ENCODE data around the gene GPN3.
A peak's percentile ranks its signal among the peaks of the same experiment; 100 is the strongest.

GPN3 gene

DNA sequence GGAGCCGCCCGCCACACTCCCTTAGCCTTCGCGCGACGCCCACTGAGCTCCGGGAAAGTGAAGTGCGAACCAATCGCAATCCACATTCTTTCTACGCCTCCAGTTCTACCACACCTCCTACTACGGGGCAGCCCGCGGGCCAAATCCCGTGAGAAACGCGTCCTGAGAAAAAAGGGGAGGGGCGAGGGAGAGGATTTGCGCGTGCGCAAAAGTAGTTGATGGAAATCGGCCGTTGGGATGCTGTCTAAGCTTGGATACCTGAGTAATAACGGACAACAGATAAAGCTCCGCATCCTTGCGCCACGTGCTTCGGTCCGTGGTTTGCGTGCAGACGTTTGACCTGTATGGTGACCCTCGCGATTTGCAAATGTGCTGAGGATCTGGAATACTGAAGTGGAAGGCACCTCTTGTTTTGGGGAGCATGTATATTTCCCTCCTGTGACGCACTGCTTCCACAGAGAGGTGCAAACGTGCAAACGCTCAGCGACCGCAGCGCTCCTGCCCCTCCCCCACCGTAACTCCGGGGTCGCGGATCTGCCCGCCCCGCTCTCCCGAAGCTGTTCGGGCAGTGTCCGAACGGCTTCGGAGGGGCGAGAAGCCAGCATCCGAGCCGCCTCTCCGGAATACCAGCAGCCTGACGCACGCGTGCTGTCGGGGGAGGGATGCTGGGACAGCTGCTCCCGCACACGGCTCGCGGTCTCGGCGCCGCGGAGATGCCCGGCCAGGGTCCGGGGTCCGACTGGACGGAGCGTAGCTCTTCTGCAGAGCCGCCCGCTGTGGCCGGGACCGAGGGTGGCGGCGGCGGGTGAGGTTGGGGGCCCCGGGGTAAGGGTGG is at the start of gene GPN3, which contains the start of gene FAM216A:
GPN3 (minus strand) TSS at position 44 of the 835 bp plus-strand sequence. CDS start 54 bp downstream, outside the sequence.
FAM216A (plus strand) TSS at position 632 of the 835 bp plus-strand sequence; CDS start at position 663, 31 bp downstream.
- TF ChIP-seq EP300 (IDR thresholded peaks at IDR 0.05; ENCODE audit: borderline replicate concordance) (no peak), RAD21 (IDR thresholded peaks at IDR 0.05; ENCODE audit: low read depth) (no peak), CEBPB (IDR thresholded peaks at IDR 0.05) (no peak), YY1 (IDR thresholded peaks at IDR 0.05; ENCODE audit: low read depth) (peak; percentile 80), FOXM1 (IDR thresholded peaks at IDR 0.05; ENCODE audit: borderline replicate concordance, low read depth) (no peak), TEAD4 (IDR thresholded peaks at IDR 0.05) (peak; percentile 9; the same call in 1 of the 2 replicates), TCF12 (IDR thresholded peaks at IDR 0.05; ENCODE audit: low read depth) (peak; percentile 41), TAF1 (IDR thresholded peaks at IDR 0.05; ENCODE audit: low read depth) (peak; percentile 75), EGR1 (IDR thresholded peaks at IDR 0.05) (peak; percentile 58; the same call in 1 of the 2 replicates), CREB1 (IDR thresholded peaks at IDR 0.05; ENCODE audit: low read depth) (no peak; the same call in 1 of the 2 replicates), NFIC (IDR thresholded peaks at IDR 0.05) (0 out of 2 replicates have a peak, but pooled peaks have one; percentile 16), ZBTB7A (IDR thresholded peaks at IDR 0.05; ENCODE audit: low read depth) (no peak)
- TF ChIP-seq, protein P1, sequence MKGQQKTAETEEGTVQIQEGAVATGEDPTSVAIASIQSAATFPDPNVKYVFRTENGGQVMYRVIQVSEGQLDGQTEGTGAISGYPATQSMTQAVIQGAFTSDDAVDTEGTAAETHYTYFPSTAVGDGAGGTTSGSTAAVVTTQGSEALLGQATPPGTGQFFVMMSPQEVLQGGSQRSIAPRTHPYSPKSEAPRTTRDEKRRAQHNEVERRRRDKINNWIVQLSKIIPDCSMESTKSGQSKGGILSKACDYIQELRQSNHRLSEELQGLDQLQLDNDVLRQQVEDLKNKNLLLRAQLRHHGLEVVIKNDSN (IDR thresholded peaks at IDR 0.05) = peak; percentile 47
- TF ChIP-seq, protein P2, sequence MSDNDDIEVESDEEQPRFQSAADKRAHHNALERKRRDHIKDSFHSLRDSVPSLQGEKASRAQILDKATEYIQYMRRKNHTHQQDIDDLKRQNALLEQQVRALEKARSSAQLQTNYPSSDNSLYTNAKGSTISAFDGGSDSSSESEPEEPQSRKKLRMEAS (IDR thresholded peaks at IDR 0.05) = peak; percentile 93
- TF ChIP-seq, protein P3, sequence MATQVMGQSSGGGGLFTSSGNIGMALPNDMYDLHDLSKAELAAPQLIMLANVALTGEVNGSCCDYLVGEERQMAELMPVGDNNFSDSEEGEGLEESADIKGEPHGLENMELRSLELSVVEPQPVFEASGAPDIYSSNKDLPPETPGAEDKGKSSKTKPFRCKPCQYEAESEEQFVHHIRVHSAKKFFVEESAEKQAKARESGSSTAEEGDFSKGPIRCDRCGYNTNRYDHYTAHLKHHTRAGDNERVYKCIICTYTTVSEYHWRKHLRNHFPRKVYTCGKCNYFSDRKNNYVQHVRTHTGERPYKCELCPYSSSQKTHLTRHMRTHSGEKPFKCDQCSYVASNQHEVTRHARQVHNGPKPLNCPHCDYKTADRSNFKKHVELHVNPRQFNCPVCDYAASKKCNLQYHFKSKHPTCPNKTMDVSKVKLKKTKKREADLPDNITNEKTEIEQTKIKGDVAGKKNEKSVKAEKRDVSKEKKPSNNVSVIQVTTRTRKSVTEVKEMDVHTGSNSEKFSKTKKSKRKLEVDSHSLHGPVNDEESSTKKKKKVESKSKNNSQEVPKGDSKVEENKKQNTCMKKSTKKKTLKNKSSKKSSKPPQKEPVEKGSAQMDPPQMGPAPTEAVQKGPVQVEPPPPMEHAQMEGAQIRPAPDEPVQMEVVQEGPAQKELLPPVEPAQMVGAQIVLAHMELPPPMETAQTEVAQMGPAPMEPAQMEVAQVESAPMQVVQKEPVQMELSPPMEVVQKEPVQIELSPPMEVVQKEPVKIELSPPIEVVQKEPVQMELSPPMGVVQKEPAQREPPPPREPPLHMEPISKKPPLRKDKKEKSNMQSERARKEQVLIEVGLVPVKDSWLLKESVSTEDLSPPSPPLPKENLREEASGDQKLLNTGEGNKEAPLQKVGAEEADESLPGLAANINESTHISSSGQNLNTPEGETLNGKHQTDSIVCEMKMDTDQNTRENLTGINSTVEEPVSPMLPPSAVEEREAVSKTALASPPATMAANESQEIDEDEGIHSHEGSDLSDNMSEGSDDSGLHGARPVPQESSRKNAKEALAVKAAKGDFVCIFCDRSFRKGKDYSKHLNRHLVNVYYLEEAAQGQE (IDR thresholded peaks at IDR 0.05; ENCODE audit: low read depth) = no peak

DNA sequence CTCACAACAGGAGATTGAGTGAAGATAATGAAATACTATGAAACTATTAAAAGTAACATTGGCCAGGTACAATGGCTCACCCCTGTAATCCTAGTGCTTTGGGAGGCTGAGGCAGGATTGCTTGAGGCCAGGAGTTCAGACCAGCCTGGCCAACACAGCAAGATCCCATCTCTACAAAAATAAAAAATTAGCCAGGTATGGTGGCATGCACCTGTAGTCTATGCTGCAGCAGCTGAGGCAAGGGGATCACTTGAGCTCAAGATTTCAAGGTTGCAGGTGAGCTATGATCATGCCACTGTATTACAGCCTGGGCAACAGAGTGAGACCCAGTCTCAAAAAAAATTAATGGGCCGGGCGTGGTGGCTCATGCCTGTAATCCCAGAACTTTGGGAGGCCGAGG is 48.9 kb upstream of the GPN3 start:
- TF ChIP-seq, protein P1 (IDR thresholded peaks at IDR 0.05) = no peak
- no peak for TF ChIP-seq RAD21 (IDR thresholded peaks at IDR 0.05; ENCODE audit: low read depth)
- TF ChIP-seq, protein P3 (IDR thresholded peaks at IDR 0.05; ENCODE audit: low read depth) = no peak
- no peak for TF ChIP-seq YY1 (IDR thresholded peaks at IDR 0.05; ENCODE audit: low read depth)
- no peak for TF ChIP-seq TEAD4 (IDR thresholded peaks at IDR 0.05)
- no peak for TF ChIP-seq CEBPB (IDR thresholded peaks at IDR 0.05)
- no peak for TF ChIP-seq ZBTB7A (IDR thresholded peaks at IDR 0.05; ENCODE audit: low read depth)
- TF ChIP-seq, protein P2 (IDR thresholded peaks at IDR 0.05) = no peak
- no peak for TF ChIP-seq TCF12 (IDR thresholded peaks at IDR 0.05; ENCODE audit: low read depth)
- no peak for TF ChIP-seq TAF1 (IDR thresholded peaks at IDR 0.05; ENCODE audit: low read depth)
- TF ChIP-seq FOXM1 (IDR thresholded peaks at IDR 0.05; ENCODE audit: borderline replicate concordance, low read depth) = no peak
- no peak for TF ChIP-seq EGR1 (IDR thresholded peaks at IDR 0.05)
- no peak for TF ChIP-seq CREB1 (IDR thresholded peaks at IDR 0.05; ENCODE audit: low read depth)

DNA sequence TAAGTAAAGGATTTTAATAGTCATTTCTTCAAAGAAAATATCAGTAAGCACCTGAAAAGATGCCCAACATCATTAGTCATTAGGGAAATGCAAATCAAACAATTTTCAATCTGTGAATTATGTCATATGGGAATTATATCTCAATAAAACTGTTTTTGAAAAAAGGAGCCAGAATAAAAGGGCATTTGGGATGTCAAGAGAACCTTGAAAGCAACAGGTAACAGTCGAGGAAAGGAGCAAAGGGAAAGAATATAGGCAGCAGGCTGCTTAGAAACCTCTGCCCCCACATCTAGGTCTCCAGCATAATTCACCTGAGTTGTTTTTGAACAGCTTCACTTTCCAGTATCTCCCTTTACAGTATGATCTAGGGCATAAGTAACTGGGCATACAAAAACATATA is 46.3 kb upstream of the GPN3 start:
- TF ChIP-seq TAF1 (IDR thresholded peaks at IDR 0.05; ENCODE audit: low read depth) = no peak
- TF ChIP-seq YY1 (IDR thresholded peaks at IDR 0.05; ENCODE audit: low read depth) = no peak
- TF ChIP-seq CEBPB (IDR thresholded peaks at IDR 0.05) = no peak
- TF ChIP-seq TCF12 (IDR thresholded peaks at IDR 0.05; ENCODE audit: low read depth) = no peak

DNA sequence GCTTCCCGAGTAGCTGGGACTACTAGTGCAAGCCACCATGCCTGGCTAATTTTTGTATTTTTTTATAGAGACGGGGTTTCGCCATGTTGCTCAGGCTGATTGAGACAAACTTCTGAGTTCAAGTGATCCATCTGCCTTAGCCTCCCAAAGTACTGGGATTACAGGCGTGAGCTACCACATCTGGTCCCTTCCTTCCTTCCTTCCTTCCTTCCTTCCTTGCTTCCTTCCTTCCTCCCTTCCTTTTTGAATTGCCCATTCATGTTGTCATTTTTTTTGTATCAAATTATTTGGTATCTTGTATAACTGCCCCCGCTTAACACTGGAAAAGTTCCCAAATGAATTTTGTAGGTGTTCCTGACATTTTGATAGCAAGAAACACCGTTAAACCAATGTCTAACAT is 45.8 kb upstream of the GPN3 start:
- TF ChIP-seq NFIC (IDR thresholded peaks at IDR 0.05) (no peak), TCF12 (IDR thresholded peaks at IDR 0.05; ENCODE audit: low read depth) (no peak), CREB1 (IDR thresholded peaks at IDR 0.05; ENCODE audit: low read depth) (no peak), TAF1 (IDR thresholded peaks at IDR 0.05; ENCODE audit: low read depth) (no peak), RAD21 (IDR thresholded peaks at IDR 0.05; ENCODE audit: low read depth) (no peak), YY1 (IDR thresholded peaks at IDR 0.05; ENCODE audit: low read depth) (no peak), ZBTB7A (IDR thresholded peaks at IDR 0.05; ENCODE audit: low read depth) (no peak), EP300 (IDR thresholded peaks at IDR 0.05; ENCODE audit: borderline replicate concordance) (no peak), FOXM1 (IDR thresholded peaks at IDR 0.05; ENCODE audit: borderline replicate concordance, low read depth) (no peak), TEAD4 (IDR thresholded peaks at IDR 0.05) (no peak), CEBPB (IDR thresholded peaks at IDR 0.05) (no peak), EGR1 (IDR thresholded peaks at IDR 0.05) (no peak)
- TF ChIP-seq, protein P1 (IDR thresholded peaks at IDR 0.05) = no peak
